Activated effector memory CD4-positive, alpha-beta T cell treated with anti-CD3 and anti-CD28 coated beads, Interleukin-2, amount 50 U/mL, for 16 hours (primary cell): ENCODE results near the gene GET3.
"Not testable (repeated sequence)": the region's sequence is repeated elsewhere in the genome, so short reads cannot be mapped to it uniquely, and the experiment has no call there.

ENCODE experiments used
- DNase-seq: peaks from one replicate; pipeline ENCODE4 v3.0.0-alpha.2; 2020

Gene GET3

GRCh38 chr19:12736995-12737834 lies at the start of gene GET3:
Gene GET3, plus strand, starts transcription at chr19:12737497. Its CDS starts 9 bp downstream, at chr19:12737506.
- peak; percentile 93 for DNase-seq

- DNase-seq: no peak
These were observed 48.3 kb upstream of the GET3 start for GRCh38 chr19:12689012-12689411.

GRCh38 chr19:12689581-12690216 lies 47.6 kb upstream of the GET3 start:
- DNase-seq: no peak

- DNase-seq: no peak
These were observed 44.3 kb upstream of the GET3 start for GRCh38 chr19:12692960-12693359.

GRCh38 chr19:12694641-12695040 lies 42.7 kb upstream of the GET3 start:
- no peak for DNase-seq

- no peak for DNase-seq
These were observed 42.2 kb upstream of the GET3 start for GRCh38 chr19:12695096-12695495.

- DNase-seq: no peak
These were observed 41.8 kb upstream of the GET3 start for GRCh38 chr19:12695514-12695913.

- peak; percentile 69 for DNase-seq
These were observed 41.3 kb upstream of the GET3 start for GRCh38 chr19:12695997-12696365.

- DNase-seq: peak; percentile 100
These were observed 40.6 kb upstream of the GET3 start, which contains the start of gene FBXW9 for GRCh38 chr19:12696366-12697335. Gene FBXW9, minus strand, starts transcription at chr19:12696631. Its CDS starts 50 bp downstream, at chr19:12696581.

GRCh38 chr19:12697425-12697824 lies 39.9 kb upstream of the GET3 start:
- DNase-seq: not testable (repeated sequence)

- DNase-seq: no peak
These were observed 39.2 kb upstream of the GET3 start for GRCh38 chr19:12698138-12698537.

GRCh38 chr19:12701596-12702282 lies 35.6 kb upstream of the GET3 start:
- DNase-seq: no peak

GRCh38 chr19:12703046-12703445 lies 34.3 kb upstream of the GET3 start:
- DNase-seq: no peak

- no peak for DNase-seq
These were observed 32.1 kb upstream of the GET3 start for GRCh38 chr19:12705169-12705568.

- DNase-seq: no peak
These were observed 31.5 kb upstream of the GET3 start for GRCh38 chr19:12705654-12706331.

GRCh38 chr19:12706332-12706718 lies 31.0 kb upstream of the GET3 start:
- DNase-seq: no peak

- no peak for DNase-seq
These were observed 28.7 kb upstream of the GET3 start for GRCh38 chr19:12708641-12709040.

GRCh38 chr19:12711187-12711586 lies 26.1 kb upstream of the GET3 start:
- no peak for DNase-seq

GRCh38 chr19:12712077-12712476 lies 25.2 kb upstream of the GET3 start:
- peak; percentile 69 for DNase-seq

GRCh38 chr19:12713304-12713703 lies 24.0 kb upstream of the GET3 start:
- DNase-seq: not testable (repeated sequence)

GRCh38 chr19:12715102-12715501 lies 22.2 kb upstream of the GET3 start:
- no peak for DNase-seq

- DNase-seq: no peak
These were observed 21.4 kb upstream of the GET3 start for GRCh38 chr19:12715929-12716328.
